Neural progenitor cell (in vitro differentiated cells): ENCODE data around the gene LRP1B. TPM values are rescaled to one million over a fixed set of nuclear protein-coding genes. Genes with fewer than 3 reads are reported as not detected.
A peak's percentile ranks its signal among the peaks of the same experiment; 100 is the strongest.

Source experiments
- DNase-seq: peaks from one replicate; pipeline ENCODE4 v3.0.0-alpha.2; 2016; ENCODE audit warnings: low spot score
- H2AFZ ChIP-seq: fragments of 200-600 bp; sonication (generic); replicated peaks from 2 replicates; pipeline ENCODE4 v1.6.1; 2016; ENCODE audit warnings: antibody characterized with exemption
- H3F3A ChIP-seq: fragments of 200-600 bp; sonication (generic); 2 replicates; pipeline ENCODE4 v1.6.1; 2016; ENCODE audit warnings: antibody characterized with exemption, low read depth
- H3K27ac ChIP-seq: fragments of 200-600 bp; sonication (generic); 2 replicates; pipeline ENCODE4 v1.5.1; 2016; ENCODE audit warnings: mild to moderate bottlenecking
- H3K27me3 ChIP-seq: fragments of 200-600 bp; sonication (generic); 2 replicates; pipeline ENCODE4 v1.6.1; 2016; ENCODE audit warnings: mild to moderate bottlenecking, moderate library complexity
- H3K36me3 ChIP-seq: fragments of 200-600 bp; sonication (generic); 2 replicates; pipeline ENCODE4 v1.5.1; 2016
- H3K4me1 ChIP-seq: fragments of 200-600 bp; sonication (generic); 2 replicates; pipeline ENCODE4 v1.6.1; 2016; ENCODE audit warnings: mixed run types
- H3K4me2 ChIP-seq: fragments of 200-600 bp; sonication (generic); 2 replicates; pipeline ENCODE4 v1.6.1; 2016
- H3K4me3 ChIP-seq: fragments of 200-600 bp; sonication (generic); 2 replicates; pipeline ENCODE4 v1.5.1; 2016
- H3K79me2 ChIP-seq: fragments of 200-600 bp; sonication (generic); 2 replicates; pipeline ENCODE4 v1.6.1; 2016; ENCODE audit warnings: low read depth
- H3K9ac ChIP-seq: fragments of 200-600 bp; sonication (generic); 2 replicates; pipeline ENCODE4 v1.6.1; 2016
- H3K9me3 ChIP-seq: fragments of 200-600 bp; sonication (generic); 2 replicates; pipeline ENCODE4 v1.5.1; 2016; ENCODE audit warnings: low read depth
- H4K20me1 ChIP-seq: fragments of 200-600 bp; sonication (generic); 2 replicates; pipeline ENCODE4 v1.6.1; 2016; ENCODE audit warnings: low read depth
- H3K27ac Mint-ChIP-seq: 3 replicates; pipeline ENCODE4 v1.8.0; 2021; ENCODE audit warnings: mixed read lengths
- H3K27me3 Mint-ChIP-seq: 2 replicates; pipeline ENCODE4 v1.8.0; 2022; ENCODE audit warnings: low read depth, mild to moderate bottlenecking, inconsistent platforms, moderate library complexity, mixed read lengths; ENCODE audit not compliant: insufficient read depth
- H3K36me3 Mint-ChIP-seq: 3 replicates; pipeline ENCODE4 v1.8.0; 2021; ENCODE audit warnings: mixed read lengths
- H3K4me1 Mint-ChIP-seq: 3 replicates; pipeline ENCODE4 v1.8.0; 2021; ENCODE audit warnings: mixed read lengths
- H3K4me3 Mint-ChIP-seq: 3 replicates; pipeline ENCODE4 v1.8.0; 2021; ENCODE audit warnings: mild to moderate bottlenecking, moderate library complexity, mixed read lengths
- H3K9me3 Mint-ChIP-seq: 3 replicates; pipeline ENCODE4 v1.8.0; 2020; ENCODE audit warnings: mixed read lengths
- CTCF ChIP-seq: fragments of 200-600 bp; sonication (generic); IDR thresholded peaks from 2 replicates; pipeline ENCODE4 v1.5.1; 2017; ENCODE audit warnings: antibody characterized with exemption, mild to moderate bottlenecking
- EZH2 ChIP-seq: fragments of 200-600 bp; sonication (generic); IDR thresholded peaks from 2 replicates; pipeline ENCODE4 v1.6.1; 2017; ENCODE audit warnings: antibody characterized with exemption, mild to moderate bottlenecking, moderate library complexity
- EZH2phosphoT487 ChIP-seq: fragments of 200-600 bp; sonication (generic); IDR thresholded peaks from 2 replicates; pipeline ENCODE4 v1.6.1; 2017; ENCODE audit warnings: antibody characterized with exemption
- total RNA-seq: library from RNA; depleted of rRNA; stranded (reverse); fragments of >200 nt; gene quantifications from 2 replicates; pipeline ENCODE4 v1.2.3, GENCODE V29; 2015; ENCODE audit warnings: low replicate concordance

The LRP1B gene
- total RNA-seq, 1 donor from 2014 or later = not detected

GRCh38 chr2:140621583-140622362, 1509.0 kb downstream of the LRP1B start:
- Mint-ChIP-seq H3K36me3 (no peaks in the 10 kb centered on the region), H3K27ac (no peak overlapping the region), H3K9me3 (no peaks in the 10 kb centered on the region), H3K4me1 (no peaks in the 10 kb centered on the region), H3K27me3 (no peaks in the 10 kb centered on the region), H3K4me3 (no peak overlapping the region)
- Histone ChIP-seq H4K20me1 (no peaks in the 10 kb centered on the region), H3F3A (no peaks in the 10 kb centered on the region), H2AFZ (no peak overlapping the region), H3K27ac (no peak overlapping the region), H3K4me3 (no peak overlapping the region), H3K4me2 (no peak overlapping the region), H3K36me3 (no peaks in the 10 kb centered on the region), H3K9me3 (no peaks in the 10 kb centered on the region), H3K79me2 (no peaks in the 10 kb centered on the region), H3K4me1 (no peaks in the 10 kb centered on the region), H3K27me3 (no peaks in the 10 kb centered on the region), H3K9ac (no peak overlapping the region)
- TF ChIP-seq EZH2 (no peak), EZH2phosphoT487 (no peak), CTCF (no peak)
- no peak for DNase-seq

GRCh38 chr2:140604788-140605187, 1526.0 kb downstream of the LRP1B start:
- Mint-ChIP-seq H3K4me1 (no peaks in the 10 kb centered on the region), H3K4me3 (no peak overlapping the region), H3K36me3 (no peaks in the 10 kb centered on the region), H3K9me3 (no peaks in the 10 kb centered on the region), H3K27me3 (no peaks in the 10 kb centered on the region), H3K27ac (no peak overlapping the region)
- Histone ChIP-seq H3K4me1 (no peaks in the 10 kb centered on the region), H3K9ac (no peak overlapping the region), H3K4me3 (no peak overlapping the region), H3K36me3 (no peaks in the 10 kb centered on the region), H3K27ac (no peak overlapping the region), H3K9me3 (no peaks in the 10 kb centered on the region), H4K20me1 (no peaks in the 10 kb centered on the region), H3K4me2 (no peak overlapping the region), H3K79me2 (no peaks in the 10 kb centered on the region), H3K27me3 (no peaks in the 10 kb centered on the region), H2AFZ (peak overlapping the region; percentile 19), H3F3A (no peaks in the 10 kb centered on the region)
- DNase-seq = no peak
- TF ChIP-seq EZH2phosphoT487 (no peak), EZH2 (no peak), CTCF (no peak)

- Histone ChIP-seq H3K4me3 (no peak overlapping the region), H3K4me2 (no peak overlapping the region), H3K36me3 (no peaks in the 10 kb centered on the region), H4K20me1 (no peaks in the 10 kb centered on the region), H2AFZ (no peak overlapping the region), H3K79me2 (no peaks in the 10 kb centered on the region), H3K9ac (no peak overlapping the region), H3K9me3 (no peaks in the 10 kb centered on the region), H3K27me3 (no peaks in the 10 kb centered on the region), H3F3A (no peaks in the 10 kb centered on the region), H3K27ac (no peak overlapping the region), H3K4me1 (no peaks in the 10 kb centered on the region)
- DNase-seq = no peak
- no peak overlapping the region for H3K4me3 Mint-ChIP-seq
- H3K9me3 Mint-ChIP-seq = no peaks in the 10 kb centered on the region
- H3K36me3 Mint-ChIP-seq = no peaks in the 10 kb centered on the region
- no peak for TF ChIP-seq EZH2phosphoT487
- TF ChIP-seq CTCF = no peak
- TF ChIP-seq EZH2 = no peak
- no peaks in the 10 kb centered on the region for H3K4me1 Mint-ChIP-seq
- no peak overlapping the region for H3K27ac Mint-ChIP-seq
- no peaks in the 10 kb centered on the region for H3K27me3 Mint-ChIP-seq
Observed at GRCh38 chr2:140604096-140604495, 1526.7 kb downstream of the LRP1B start.
